Cardiac muscle cell (in vitro differentiated cells and primary cell): ENCODE data around the gene ARHGAP33. TPM values are rescaled to one million over a fixed set of nuclear protein-coding genes. Genes with fewer than 3 reads are reported as not detected.
A peak's percentile ranks its signal among the peaks of the same experiment; 100 is the strongest.

ENCODE experiments used
- DNase-seq, 2 donors: peaks; one replicate each; pipeline versions ENCODE4 v3.0.0 to v3.0.0-alpha.2; 2010 to 2017; ENCODE audit warnings: low read depth in 1 of 2, low spot score in 1 of 2
- H3K27ac ChIP-seq: fragments of 200-600 bp; sonication (generic); 2 replicates; pipeline ENCODE4 v1.5.1; 2016
- H3K27me3 ChIP-seq: fragments of 200-600 bp; sonication (generic); 2 replicates; pipeline ENCODE4 v1.6.0; 2016; ENCODE audit warnings: control low read depth
- H3K36me3 ChIP-seq: fragments of 200-600 bp; sonication (generic); 2 replicates; pipeline ENCODE4 v1.5.1; 2016; ENCODE audit warnings: control low read depth
- H3K4me1 ChIP-seq: fragments of 200-600 bp; sonication (generic); 2 replicates; pipeline ENCODE4 v1.8.1; 2017; ENCODE audit warnings: low read depth, mild to moderate bottlenecking, mixed run types
- H3K4me3 ChIP-seq: fragments of 200-600 bp; sonication (generic); 2 replicates; pipeline ENCODE4 v1.5.1; 2016; ENCODE audit warnings: mild to moderate bottlenecking
- H3K9me3 ChIP-seq: fragments of 200-600 bp; sonication (generic); 2 replicates; pipeline ENCODE4 v1.5.1; 2017; ENCODE audit warnings: low read depth, mild to moderate bottlenecking, control low read depth
- CTCF ChIP-seq: IDR thresholded peaks from 2 replicates; pipeline ENCODE4 v1.5.1; 2012; ENCODE audit warnings: low read depth, mild to moderate bottlenecking, low read length
- polyA plus RNA-seq: library from polyadenylated mRNA; unstranded; fragments of >200 nt; fragmentation: Nextera tagmentation; extraction: Ambion mirVana; gene quantifications from 2 replicates; pipeline ENCODE4 v1.2.1, GENCODE V29; 2016
- total RNA-seq: library from RNA; depleted of rRNA; stranded (reverse); fragments of >200 nt; gene quantifications from 2 replicates; pipeline ENCODE4 v1.2.3, GENCODE V29; 2016

The ARHGAP33 gene
- total and polyA plus RNA-seq, 2 experiments from 2014 or later = 16.1 to 47.4 TPM

DNA sequence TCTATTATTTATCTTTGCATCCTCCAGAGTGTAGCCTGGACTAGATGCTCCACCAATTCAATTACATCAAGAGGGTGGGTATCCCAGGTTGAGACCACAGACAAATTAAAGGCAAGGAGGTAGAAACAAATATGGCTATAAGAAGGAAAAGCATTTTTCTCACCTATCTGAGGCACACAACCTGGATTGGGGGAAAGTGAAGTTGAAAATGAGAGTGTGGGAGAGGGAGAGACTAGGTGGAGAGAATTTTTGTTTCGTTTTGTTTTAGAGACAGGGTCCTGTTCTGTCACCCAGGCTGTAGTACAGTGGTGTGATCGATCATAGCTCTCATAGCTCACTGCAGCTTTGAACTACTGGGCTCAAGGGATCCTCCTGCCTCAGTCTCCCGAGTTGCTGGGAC, 43.1 kb downstream of the ARHGAP33 start:
- DNase-seq = no peak
- Histone ChIP-seq H3K36me3 (no peaks in the 10 kb centered on the region), H3K4me1 (no peaks in the 10 kb centered on the region)

GRCh38 chr19:35822579-35822978, 47.2 kb downstream of the ARHGAP33 start:
- no peaks in the 10 kb centered on the region for H3K4me1 ChIP-seq
- no peaks in the 10 kb centered on the region for H3K9me3 ChIP-seq
- peaks cover 6% of the 10 kb centered on the region for H3K27me3 ChIP-seq
- TF ChIP-seq CTCF = no peak
- H3K27ac ChIP-seq = no peak overlapping the region
- DNase-seq = no peak
- no peaks in the 10 kb centered on the region for H3K36me3 ChIP-seq
- H3K4me3 ChIP-seq = no peak overlapping the region

More for the DNA sequence above, 43.1 kb downstream of the ARHGAP33 start:
- no peak for TF ChIP-seq CTCF
- no peak overlapping the region for H3K4me3 ChIP-seq
- H3K27ac ChIP-seq = no peak overlapping the region
- H3K9me3 ChIP-seq = no peaks in the 10 kb centered on the region
- no peaks in the 10 kb centered on the region for H3K27me3 ChIP-seq

DNA sequence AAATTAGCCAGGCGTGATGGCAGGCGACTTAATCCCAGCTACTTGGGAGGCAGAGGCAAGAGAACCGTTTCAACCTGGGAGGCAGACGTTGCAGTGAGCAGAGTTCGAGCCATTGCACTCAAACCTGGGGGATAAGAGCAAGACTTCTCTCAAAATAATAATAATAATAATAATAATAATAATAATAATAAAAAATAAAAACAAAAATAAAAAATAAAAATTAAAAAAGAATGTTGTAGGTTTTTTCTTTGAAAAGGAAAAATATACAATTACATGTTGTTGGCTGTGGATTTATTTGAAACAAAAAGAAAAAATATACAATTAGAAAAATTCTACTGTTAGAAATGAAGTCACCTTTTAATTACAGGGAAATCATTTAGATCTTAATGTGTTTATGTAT, 48.8 kb downstream of the ARHGAP33 start:
- DNase-seq = no peak

DNA sequence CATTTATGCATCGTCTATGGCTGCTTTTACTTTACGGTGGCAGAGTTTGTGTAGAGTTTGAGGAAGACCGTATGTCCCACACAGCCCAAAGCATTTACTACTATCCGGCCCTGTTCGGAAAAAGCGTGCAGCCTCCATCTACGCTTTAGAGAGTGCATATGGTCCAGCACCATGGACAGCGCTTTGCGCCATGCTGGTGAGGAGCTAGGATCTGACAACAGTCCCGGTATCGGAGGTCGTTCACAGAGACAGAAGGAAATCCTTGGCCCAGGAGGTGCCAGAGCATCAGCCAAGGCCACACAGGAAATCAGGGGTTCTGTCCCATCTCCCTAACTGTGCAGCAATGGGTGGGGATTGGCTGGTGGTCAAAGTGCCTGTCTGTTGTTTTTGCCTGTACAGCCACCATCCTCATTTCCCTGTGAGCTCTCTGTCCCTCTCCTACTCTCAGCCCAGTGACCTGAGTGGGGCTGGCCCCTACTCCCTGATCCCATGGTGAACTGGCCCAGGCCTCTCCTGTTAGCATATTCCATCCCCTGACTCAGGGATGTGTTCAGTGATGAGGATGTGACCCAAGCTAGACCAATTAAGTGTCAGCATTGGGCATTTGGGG, 53.4 kb downstream of the ARHGAP33 start:
- no peak for TF ChIP-seq CTCF
- H3K4me1 ChIP-seq = no peaks in the 10 kb centered on the region

More for the DNA sequence above, 48.8 kb downstream of the ARHGAP33 start:
- Histone ChIP-seq H3K9me3 (no peaks in the 10 kb centered on the region), H3K4me3 (no peak overlapping the region), H3K27me3 (peaks cover 6% of the 10 kb centered on the region), H3K36me3 (no peaks in the 10 kb centered on the region), H3K4me1 (no peaks in the 10 kb centered on the region), H3K27ac (no peak overlapping the region)
- no peak for TF ChIP-seq CTCF

GRCh38 chr19:35830986-35831385, 55.6 kb downstream of the ARHGAP33 start:
- H3K9me3 ChIP-seq = no peaks in the 10 kb centered on the region
- H3K4me1 ChIP-seq = no peaks in the 10 kb centered on the region
- H3K27me3 ChIP-seq = peaks cover 17% of the 10 kb centered on the region
- no peak for TF ChIP-seq CTCF
- H3K36me3 ChIP-seq = no peaks in the 10 kb centered on the region
- no peak overlapping the region for H3K27ac ChIP-seq
- no peak overlapping the region for H3K4me3 ChIP-seq
- DNase-seq = no peak

More for the DNA sequence above, 53.4 kb downstream of the ARHGAP33 start:
- H3K27me3 ChIP-seq = peaks cover 23% of the 10 kb centered on the region
- peak; percentile 77 to 94 for DNase-seq
- H3K36me3 ChIP-seq = no peaks in the 10 kb centered on the region
- H3K27ac ChIP-seq = no peak overlapping the region
- no peak overlapping the region for H3K4me3 ChIP-seq
- no peaks in the 10 kb centered on the region for H3K9me3 ChIP-seq
